SK-N-SH (cell line): ENCODE measurements around the gene DNAH11.

ENCODE experiments used
- CTCF ChIP-seq: fragments of 200-600 bp; sonication (generic); IDR thresholded peaks from 2 replicates; pipeline ENCODE4 v1.6.1; 2017; ENCODE audit warnings: antibody characterized with exemption, mild to moderate bottlenecking, moderate library complexity
- FOXJ3 ChIP-seq: sonication (generic); formaldehyde crosslinking; IDR thresholded peaks from 2 replicates; pipeline ENCODE4 v1.5.1; 2020; ENCODE audit warnings: mild to moderate bottlenecking, missing genetic modification reagents
- NFIC ChIP-seq: IDR thresholded peaks from 2 replicates; pipeline ENCODE4 v1.4.0; 2012; ENCODE audit warnings: borderline replicate concordance
- RAD21 ChIP-seq: IDR thresholded peaks from 2 replicates; pipeline ENCODE4 v1.6.1; 2012; ENCODE audit warnings: mild to moderate bottlenecking, low read length
- RCOR1 ChIP-seq: fragments of 150-350 bp; IDR thresholded peaks from 2 replicates; pipeline ENCODE4 v1.6.1; 2017; ENCODE audit warnings: antibody characterized with exemption, low read length
- REST ChIP-seq: IDR thresholded peaks from 2 replicates; pipeline ENCODE4 v1.6.1; 2012; ENCODE audit warnings: mild to moderate bottlenecking, low read depth, low read length, moderate library complexity
- YY1 ChIP-seq: IDR thresholded peaks from 2 replicates; pipeline ENCODE4 v1.4.0; 2012; ENCODE audit warnings: low read depth, mild to moderate bottlenecking
- TF ChIP-seq, protein P1 (sequence below): IDR thresholded peaks from 2 replicates; pipeline ENCODE4 v1.4.0; 2012; ENCODE audit warnings: low read depth, borderline replicate concordance

GRCh38 chr7:21568762-21569161 is 25.9 kb downstream of the DNAH11 start:
- TF ChIP-seq CTCF, result peak; percentile 46
- peak; percentile 59 for TF ChIP-seq RAD21
- TF ChIP-seq REST, result no peak
- no peak for TF ChIP-seq NFIC
- TF ChIP-seq RCOR1, result no peak
- no peak for TF ChIP-seq YY1
- TF ChIP-seq FOXJ3 (CRISPR knock-in tag), result no peak
- TF ChIP-seq, protein P1, sequence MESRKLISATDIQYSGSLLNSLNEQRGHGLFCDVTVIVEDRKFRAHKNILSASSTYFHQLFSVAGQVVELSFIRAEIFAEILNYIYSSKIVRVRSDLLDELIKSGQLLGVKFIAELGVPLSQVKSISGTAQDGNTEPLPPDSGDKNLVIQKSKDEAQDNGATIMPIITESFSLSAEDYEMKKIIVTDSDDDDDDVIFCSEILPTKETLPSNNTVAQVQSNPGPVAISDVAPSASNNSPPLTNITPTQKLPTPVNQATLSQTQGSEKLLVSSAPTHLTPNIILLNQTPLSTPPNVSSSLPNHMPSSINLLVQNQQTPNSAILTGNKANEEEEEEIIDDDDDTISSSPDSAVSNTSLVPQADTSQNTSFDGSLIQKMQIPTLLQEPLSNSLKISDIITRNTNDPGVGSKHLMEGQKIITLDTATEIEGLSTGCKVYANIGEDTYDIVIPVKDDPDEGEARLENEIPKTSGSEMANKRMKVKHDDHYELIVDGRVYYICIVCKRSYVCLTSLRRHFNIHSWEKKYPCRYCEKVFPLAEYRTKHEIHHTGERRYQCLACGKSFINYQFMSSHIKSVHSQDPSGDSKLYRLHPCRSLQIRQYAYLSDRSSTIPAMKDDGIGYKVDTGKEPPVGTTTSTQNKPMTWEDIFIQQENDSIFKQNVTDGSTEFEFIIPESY, result no peak
